Lung (tissue), 12 donors: ENCODE data around the gene CRYBA2. TPM values are rescaled to one million over a fixed set of nuclear protein-coding genes. Genes with fewer than 3 reads are reported as not detected.
A peak's percentile ranks its signal among the peaks of the same experiment; 100 is the strongest.

ENCODE experiments used
- ATAC-seq: fragments of 200-7000 bp; cut with Tn5 transposase; one replicate; pipeline ENCODE4 v1.9.1; 2020; ENCODE audit warnings: moderate number of reproducible peaks; ENCODE audit not compliant: insufficient read depth, low FRiP score
- DNase-seq, 3 donors: peaks; one replicate each; pipeline ENCODE4 v3.0.0-alpha.2; 2013 to 2017
- H3K27ac ChIP-seq, 2 donors: one replicate each; pipeline ENCODE4 v1.5.1; 2013; ENCODE audit warnings: mild to moderate bottlenecking in 2 of 2, moderate library complexity in 2 of 2, control low read depth in 1 of 2, inconsistent platforms in 1 of 2, low read depth in 1 of 2, low read length in 1 of 2
- H3K27me3 ChIP-seq, 3 donors: one replicate each; pipeline ENCODE4 v1.5.1; 2013; ENCODE audit warnings: low read length in 2 of 3; ENCODE audit not compliant: control insufficient read depth in 3 of 3, insufficient read depth in 3 of 3
- H3K36me3 ChIP-seq, 4 donors: one replicate each; pipeline ENCODE4 v1.5.1; 2013; ENCODE audit warnings: low read length in 4 of 4, mild to moderate bottlenecking in 1 of 4, moderate library complexity in 1 of 4; ENCODE audit not compliant: control insufficient read depth in 4 of 4, insufficient read depth in 4 of 4
- H3K4me1 ChIP-seq, 5 donors: one replicate each; pipeline ENCODE4 v1.5.1; 2013; ENCODE audit warnings: low read length in 5 of 5, mild to moderate bottlenecking in 2 of 5, moderate library complexity in 1 of 5; ENCODE audit not compliant: control insufficient read depth in 5 of 5, insufficient read depth in 5 of 5
- H3K4me3 ChIP-seq: one replicate; pipeline ENCODE4 v1.5.1; 2013; ENCODE audit warnings: mild to moderate bottlenecking, control low read depth, moderate library complexity
- H3K9ac ChIP-seq, 2 donors: one replicate each; pipeline ENCODE4 v1.5.1; 2013; ENCODE audit warnings: low read length in 2 of 2, control low read depth in 1 of 2; ENCODE audit not compliant: insufficient read depth in 1 of 2
- H3K9me3 ChIP-seq, 4 donors: one replicate each; pipeline ENCODE4 v1.5.1; 2013; ENCODE audit warnings: low read length in 3 of 4, mild to moderate bottlenecking in 1 of 4, moderate library complexity in 1 of 4; ENCODE audit not compliant: control insufficient read depth in 4 of 4, insufficient read depth in 3 of 4
- WGBS, 2 donors: extraction: QIAGEN DNeasy Blood & Tissue Kit; methylation state at CpG; one replicate each; pipeline ENCODE4 v1.1.7; 2013; 5-methylcytosine and 5-hydroxymethylcytosine counted together
- polyA plus RNA-seq, 2 donors: library from polyadenylated mRNA; stranded (reverse); fragments of 200-250 nt; gene quantifications; one replicate each; pipeline ENCODE4 v1.2.1, GENCODE V29; 2013
- total RNA-seq, 2 donors: library from RNA; depleted of rRNA in 1 of 2; stranded (reverse); fragments of >200 nt in 1 of 2; gene quantifications; one replicate each; pipeline ENCODE4 v1.2.1, GENCODE V29; 2014 to 2021
- TF ChIP-seq, protein P1 (sequence below): IDR thresholded peaks from 2 replicates; pipeline ENCODE4 v1.5.1; 2012; ENCODE audit warnings: mild to moderate bottlenecking; ENCODE audit errors: control extremely low read depth, extremely low read depth
- donor health status: control.
- donor health status: control.
- donor health status: Bipolar disorder and iron deficiency.
- donor health status: healthy.
- donor health status: DM: yes; HTN: yes; CAD: no.

Gene CRYBA2
- total and polyA plus RNA-seq, 4 donors, result 0.08 TPM; not detected in 3

DNA sequence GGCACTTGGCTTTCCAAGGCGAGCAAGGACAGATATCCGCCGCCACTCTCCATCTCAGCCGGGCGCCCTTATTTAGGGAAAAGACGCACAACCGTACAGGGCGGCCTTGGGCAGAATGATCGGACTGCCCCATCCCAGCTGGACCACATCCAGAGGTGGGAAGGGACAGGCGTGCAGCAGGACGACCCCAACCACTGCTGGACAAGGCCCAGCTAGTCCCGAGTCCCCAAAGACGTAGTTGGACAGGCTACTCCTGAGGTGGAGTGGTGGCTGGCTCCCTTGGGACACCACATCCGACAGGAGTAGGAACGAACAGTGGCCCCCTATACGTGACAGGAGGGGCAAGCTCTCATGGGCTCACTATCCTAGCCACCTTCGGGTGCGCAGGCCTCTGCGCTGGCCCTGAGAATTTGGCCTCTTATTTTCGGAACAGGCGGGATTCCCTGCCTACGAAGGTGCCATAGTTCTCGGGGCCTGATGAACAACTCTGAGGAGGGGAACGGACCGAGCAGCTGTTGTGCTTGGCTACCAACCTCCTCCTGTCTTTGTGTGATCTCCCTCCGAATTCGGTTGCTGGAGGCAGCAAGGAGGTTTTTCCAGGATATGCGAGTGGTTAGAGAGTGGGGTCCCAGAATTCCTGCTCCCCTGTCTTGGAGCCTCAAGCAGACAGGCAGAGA lies 10.5 kb downstream of the CRYBA2 start:
- Histone ChIP-seq H3K27me3 (peaks cover 18 to 81% (median 71%) of the 10 kb centered on the region in 3 donors), H3K4me1 (peaks cover 0 to 27% (median 6%) of the 10 kb centered on the region in 5 donors), H3K4me3 (no peak overlapping the region)

DNA sequence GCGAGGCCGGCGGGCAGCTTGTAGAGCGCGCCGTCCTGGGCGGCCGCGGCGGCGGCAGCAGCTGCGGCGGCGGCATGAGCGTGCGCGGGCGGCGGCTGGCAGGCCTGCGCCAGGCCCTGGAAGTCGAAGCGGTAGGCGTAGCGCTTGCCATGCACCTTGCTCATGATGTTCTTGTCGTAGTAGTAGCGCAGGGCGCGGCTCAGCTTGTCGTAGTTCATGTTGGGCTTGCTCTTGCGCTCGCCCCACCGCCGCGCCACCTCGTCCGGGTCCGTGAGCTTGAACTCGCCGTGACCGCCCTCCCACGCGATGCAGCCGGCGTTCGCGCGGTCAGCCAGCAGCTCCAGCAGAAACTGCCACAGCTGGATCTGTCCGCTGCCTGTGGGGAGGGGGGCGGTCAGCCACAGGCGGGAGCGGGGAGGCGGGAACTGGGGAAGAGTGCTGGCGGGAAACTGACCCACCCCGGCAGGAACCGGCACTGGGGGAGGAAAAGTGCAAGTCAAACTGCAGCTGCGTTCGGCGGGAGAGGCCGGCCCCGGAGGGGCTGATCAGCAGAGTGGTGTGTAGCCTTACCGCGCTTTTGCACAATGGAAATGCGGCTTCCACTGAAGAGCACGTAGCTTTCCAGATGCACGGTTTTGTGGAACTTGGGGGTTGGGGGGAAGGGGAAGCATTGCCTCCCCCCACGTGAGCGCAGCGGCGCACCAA lies 11.2 kb downstream of the CRYBA2 start:
- Histone ChIP-seq H3K36me3 (no peaks in the 10 kb centered on the region), H3K9me3 (no peaks in the 10 kb centered on the region), H3K27me3 (peaks cover 13 to 81% (median 70%) of the 10 kb centered on the region in 3 donors), H3K27ac (no peak overlapping the region), H3K9ac (no peak overlapping the region), H3K4me1 (peaks cover 0 to 27% (median 6%) of the 10 kb centered on the region in 5 donors), H3K4me3 (no peak overlapping the region)
- peak in 2 of 3 donors; percentile 24 to 38 for DNase-seq
- peak; percentile 27 for ATAC-seq
- TF ChIP-seq, protein P1, sequence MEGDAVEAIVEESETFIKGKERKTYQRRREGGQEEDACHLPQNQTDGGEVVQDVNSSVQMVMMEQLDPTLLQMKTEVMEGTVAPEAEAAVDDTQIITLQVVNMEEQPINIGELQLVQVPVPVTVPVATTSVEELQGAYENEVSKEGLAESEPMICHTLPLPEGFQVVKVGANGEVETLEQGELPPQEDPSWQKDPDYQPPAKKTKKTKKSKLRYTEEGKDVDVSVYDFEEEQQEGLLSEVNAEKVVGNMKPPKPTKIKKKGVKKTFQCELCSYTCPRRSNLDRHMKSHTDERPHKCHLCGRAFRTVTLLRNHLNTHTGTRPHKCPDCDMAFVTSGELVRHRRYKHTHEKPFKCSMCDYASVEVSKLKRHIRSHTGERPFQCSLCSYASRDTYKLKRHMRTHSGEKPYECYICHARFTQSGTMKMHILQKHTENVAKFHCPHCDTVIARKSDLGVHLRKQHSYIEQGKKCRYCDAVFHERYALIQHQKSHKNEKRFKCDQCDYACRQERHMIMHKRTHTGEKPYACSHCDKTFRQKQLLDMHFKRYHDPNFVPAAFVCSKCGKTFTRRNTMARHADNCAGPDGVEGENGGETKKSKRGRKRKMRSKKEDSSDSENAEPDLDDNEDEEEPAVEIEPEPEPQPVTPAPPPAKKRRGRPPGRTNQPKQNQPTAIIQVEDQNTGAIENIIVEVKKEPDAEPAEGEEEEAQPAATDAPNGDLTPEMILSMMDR, result no peak
- WGBS, 2 donors, result 1% methylated on average over 67 to 69 of the region's 69 CpGs

More for the DNA sequence above, 10.5 kb downstream of the CRYBA2 start:
- WGBS, 2 donors, result 6 to 9% methylated on average over 28 of the region's 28 CpGs
- Histone ChIP-seq H3K9ac (no peak overlapping the region), H3K36me3 (no peaks in the 10 kb centered on the region), H3K27ac (no peak overlapping the region), H3K9me3 (no peaks in the 10 kb centered on the region)
- TF ChIP-seq, protein P1, result no peak
- DNase-seq (peak in 1 of 3 donors; percentile 13), ATAC-seq (no peak)

DNA sequence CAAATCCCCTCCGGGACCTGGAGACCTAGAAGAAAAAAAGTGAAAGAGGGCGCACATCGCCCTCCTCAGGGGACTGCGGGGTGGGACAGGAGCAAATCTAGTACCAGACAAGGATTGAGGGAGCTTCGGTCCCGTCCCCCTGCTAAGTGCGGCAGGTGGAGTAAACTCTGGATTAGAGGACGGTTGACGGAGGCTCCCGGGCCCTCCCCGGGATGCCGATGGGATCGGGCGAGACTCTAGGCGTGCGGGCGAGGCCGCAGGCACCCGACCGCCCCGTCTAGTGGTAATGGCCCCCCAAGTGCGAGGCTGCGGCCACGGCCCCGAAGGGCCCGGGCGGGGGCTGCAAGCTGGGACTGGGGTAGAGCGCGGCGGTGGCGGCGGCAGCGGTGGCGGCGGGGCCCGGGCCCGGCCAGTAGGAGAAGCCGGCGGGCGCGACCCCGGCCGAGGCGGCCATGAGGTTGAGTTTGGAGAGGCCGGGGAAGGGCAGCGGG lies 11.8 kb downstream of the CRYBA2 start:
- H3K9me3 ChIP-seq, result no peaks in the 10 kb centered on the region
- ATAC-seq, result no peak
- peaks cover 8 to 81% (median 70%) of the 10 kb centered on the region in 3 donors for H3K27me3 ChIP-seq
- DNase-seq, result peak in 1 of 3 donors; percentile 10
- peaks cover 0 to 27% (median 6%) of the 10 kb centered on the region in 5 donors for H3K4me1 ChIP-seq
- no peak overlapping the region for H3K27ac ChIP-seq
- no peak overlapping the region for H3K9ac ChIP-seq
- TF ChIP-seq, protein P1, result no peak
- WGBS, 2 donors, result 2 to 3% methylated on average over 40 to 46 of the region's 46 CpGs
- no peaks in the 10 kb centered on the region for H3K36me3 ChIP-seq
- H3K4me3 ChIP-seq, result no peak overlapping the region
